GM23338 (cell line): ENCODE results near the gene PICALM. TPM values are rescaled to one million over a fixed set of nuclear protein-coding genes. Genes with fewer than 3 reads are reported as not detected.

Experiments used
- ATAC-seq: fragments of 200-7000 bp; cut with Tn5 transposase; 3 replicates; pipeline ENCODE4 v1.9.1; 2020
- DNase-seq: peaks from one replicate; pipeline ENCODE4 v3.0.0-alpha.2; 2015; ENCODE audit warnings: low spot score
- H2AFZ ChIP-seq: fragments of 200-600 bp; sonication (generic); 2 replicates; pipeline ENCODE4 v1.8.0; 2016; ENCODE audit warnings: antibody characterized with exemption, mild to moderate bottlenecking, moderate library complexity
- H3F3A ChIP-seq: fragments of 200-600 bp; sonication (generic); replicated peaks from 2 replicates; pipeline ENCODE4 v1.8.0; 2017; ENCODE audit warnings: antibody characterized with exemption, mixed run types, low read depth
- H3K27ac ChIP-seq: fragments of 200-600 bp; sonication (generic); 2 replicates; pipeline ENCODE4 v1.6.1; 2016; ENCODE audit warnings: low read depth
- H3K27me3 ChIP-seq: fragments of 200-600 bp; sonication (generic); 2 replicates; pipeline ENCODE4 v1.8.0; 2016; ENCODE audit warnings: mild to moderate bottlenecking, mixed run types, moderate library complexity; ENCODE audit not compliant: insufficient read depth
- H3K36me3 ChIP-seq: fragments of 200-600 bp; sonication (generic); 2 replicates; pipeline ENCODE4 v1.8.0; 2016; ENCODE audit warnings: mild to moderate bottlenecking; ENCODE audit not compliant: insufficient read depth
- H3K4me1 ChIP-seq: fragments of 200-600 bp; sonication (generic); 2 replicates; pipeline ENCODE4 v1.8.0; 2016; ENCODE audit warnings: mild to moderate bottlenecking, moderate library complexity; ENCODE audit not compliant: insufficient read depth
- H3K4me2 ChIP-seq: fragments of 200-600 bp; sonication (generic); 2 replicates; pipeline ENCODE4 v1.7.1; 2017; ENCODE audit warnings: mixed run types
- H3K4me3 ChIP-seq: fragments of 200-600 bp; sonication (generic); 2 replicates; pipeline ENCODE4 v1.6.1; 2016; ENCODE audit warnings: mixed run types
- H3K79me2 ChIP-seq: fragments of 200-600 bp; sonication (generic); replicated peaks from 2 replicates; pipeline ENCODE4 v1.8.0; 2017; ENCODE audit warnings: mild to moderate bottlenecking; ENCODE audit not compliant: insufficient read depth
- H3K9me2 ChIP-seq: fragments of 200-600 bp; sonication (generic); 2 replicates; pipeline ENCODE4 v1.8.0; 2017; ENCODE audit not compliant: insufficient read depth
- H4K20me1 ChIP-seq: fragments of 200-600 bp; sonication (generic); replicated peaks from 2 replicates; pipeline ENCODE4 v1.8.0; 2017; ENCODE audit warnings: mild to moderate bottlenecking; ENCODE audit not compliant: insufficient read depth
- H3K27ac Mint-ChIP-seq: 2 replicates; pipeline ENCODE4 v1.8.0; 2020; ENCODE audit warnings: inconsistent platforms, mild to moderate bottlenecking, moderate library complexity, mixed read lengths
- H3K27me3 Mint-ChIP-seq: 3 replicates; pipeline ENCODE4 v1.8.0; 2022; ENCODE audit warnings: low read depth, mild to moderate bottlenecking, moderate library complexity, mixed read lengths, inconsistent platforms; ENCODE audit not compliant: insufficient read depth, poor library complexity
- H3K36me3 Mint-ChIP-seq: 3 replicates; pipeline ENCODE4 v1.8.0; 2021; ENCODE audit warnings: low read depth, mild to moderate bottlenecking, inconsistent platforms, moderate library complexity, mixed read lengths
- H3K4me1 Mint-ChIP-seq: 3 replicates; pipeline ENCODE4 v1.8.0; 2020; ENCODE audit warnings: mild to moderate bottlenecking, inconsistent platforms, mixed read lengths
- H3K4me3 Mint-ChIP-seq: 3 replicates; pipeline ENCODE4 v1.8.0; 2021; ENCODE audit warnings: moderate library complexity, mild to moderate bottlenecking, inconsistent platforms, mixed read lengths
- H3K9me3 Mint-ChIP-seq: 3 replicates; pipeline ENCODE4 v1.8.0; 2020; ENCODE audit warnings: moderate library complexity, mild to moderate bottlenecking, inconsistent platforms, mixed read lengths
- CREB1 ChIP-seq: fragments of 250-450 bp; sonication (Bioruptor Pico); IDR thresholded peaks from 2 replicates; pipeline ENCODE4 v1.5.0; 2020; ENCODE audit warnings: low read depth, mild to moderate bottlenecking, moderate library complexity
- EZH2 ChIP-seq: fragments of 200-600 bp; sonication (generic); IDR thresholded peaks from one replicate; pipeline ENCODE4 v1.8.0; 2017; ENCODE audit warnings: antibody characterized with exemption, mild to moderate bottlenecking, low read depth; ENCODE audit not compliant: unreplicated experiment
- POLR2AphosphoS5 ChIP-seq: IDR thresholded peaks from 2 replicates; pipeline ENCODE4 v1.6.1; 2016; ENCODE audit warnings: antibody characterized with exemption, low read depth
- STAT1 ChIP-seq: IDR thresholded peaks from one replicate; pipeline ENCODE4 v1.6.1; 2016; ENCODE audit warnings: antibody characterized with exemption; ENCODE audit not compliant: unreplicated experiment
- ZNF462 ChIP-seq: fragments of 250-450 bp; sonication (Bioruptor Pico); IDR thresholded peaks from 2 replicates; pipeline ENCODE4 v1.5.0; 2020; ENCODE audit warnings: mild to moderate bottlenecking, moderate library complexity
- polyA plus RNA-seq: library from polyadenylated mRNA; unstranded; fragments of >200 nt; fragmentation: Nextera tagmentation; extraction: Ambion mirVana; gene quantifications from 2 replicates; pipeline ENCODE4 v1.2.1, GENCODE V29; 2016
- total RNA-seq: library from RNA; depleted of rRNA; stranded (reverse); fragments of >200 nt; shearing (Covaris generic); gene quantifications from 2 replicates; pipeline ENCODE4 v1.2.3, GENCODE V29; 2014

Gene PICALM
- total and polyA plus RNA-seq, 2 experiments from 2014 or later = 27.9 to 134 TPM

- no peak for TF ChIP-seq ZNF462 (CRISPR knock-in tag)
Measured at GRCh38 chr11:85947431-85948272, 121.2 kb downstream of the PICALM start (continued).

- Mint-ChIP-seq H3K9me3 (peaks cover 15% of the 10 kb centered on the region), H3K27me3 (peaks cover 2% of the 10 kb centered on the region), H3K36me3 (0 out of 3 replicates have a peak, but pooled peaks cover 3% of the 10 kb centered on the region), H3K4me1 (no peaks in the 10 kb centered on the region), H3K27ac (no peak overlapping the region), H3K4me3 (no peak overlapping the region)
- no peaks in the 10 kb centered on the region for H3K4me1 ChIP-seq
- H3K4me3 ChIP-seq = no peak overlapping the region
- DNase-seq (no peak), ATAC-seq (no peak)
- H3K36me3 ChIP-seq = no peaks in the 10 kb centered on the region
- no peak overlapping the region for H3K4me2 ChIP-seq
- no peaks in the 10 kb centered on the region for H3K79me2 ChIP-seq
- H3F3A ChIP-seq = no peaks in the 10 kb centered on the region
- H3K9me2 ChIP-seq = no peaks in the 10 kb centered on the region
- H2AFZ ChIP-seq = no peak overlapping the region
- no peaks in the 10 kb centered on the region for H3K27me3 ChIP-seq
- no peak overlapping the region for H3K27ac ChIP-seq
- H4K20me1 ChIP-seq = no peaks in the 10 kb centered on the region
- TF ChIP-seq EZH2 = no peak
- no peak for TF ChIP-seq ZNF462 (CRISPR knock-in tag)
- TF ChIP-seq CREB1 (CRISPR knock-in tag) = no peak
- no peak for TF ChIP-seq POLR2AphosphoS5
- TF ChIP-seq STAT1 = no peak
Measured at GRCh38 chr11:85946221-85946620, 122.7 kb downstream of the PICALM start.
